Measurements from ENCODE around the gene TCHHL1.

DNA sequence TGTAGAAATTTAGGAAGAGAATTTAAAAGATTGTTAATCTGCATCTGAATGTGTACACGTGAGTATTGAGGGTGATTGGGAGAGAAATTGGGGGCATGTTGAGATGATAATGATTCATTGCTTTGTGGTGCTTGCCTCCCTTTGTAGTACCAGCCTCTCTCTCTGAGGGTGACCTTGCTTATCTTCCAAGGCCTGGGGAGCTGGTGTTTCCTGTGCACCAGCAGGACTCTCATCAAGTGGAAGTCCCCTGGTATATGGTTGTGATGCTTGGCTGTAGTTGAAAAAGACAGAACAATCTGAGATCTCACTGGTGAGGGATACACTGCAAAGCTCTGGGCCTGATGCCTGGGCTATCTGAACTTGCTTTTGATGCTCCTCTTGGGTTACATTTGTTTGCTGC lies 4.0 kb downstream of the TCHHL1 start:
- TF ChIP-seq SMAD4 (CRISPR knock-in tag; IDR thresholded peaks at IDR 0.05) (no peak), NFYB (CRISPR knock-in tag; conservative IDR thresholded peaks at IDR 0.05; ENCODE audit: low read depth) (no peak), MXD4 (CRISPR knock-in tag; IDR thresholded peaks at IDR 0.05; ENCODE audit: borderline replicate concordance) (no peak), SP1 (CRISPR knock-in tag; conservative IDR thresholded peaks at IDR 0.05) (no peak), CREB1 (CRISPR knock-in tag; IDR thresholded peaks at IDR 0.05) (no peak), NR2C2 (CRISPR knock-in tag; IDR thresholded peaks at IDR 0.05) (no peak), ZNF423 (CRISPR knock-in tag; IDR thresholded peaks at IDR 0.05) (no peak), ZNF232 (CRISPR knock-in tag; IDR thresholded peaks at IDR 0.05) (no peak)
- TF ChIP-seq, protein P1, sequence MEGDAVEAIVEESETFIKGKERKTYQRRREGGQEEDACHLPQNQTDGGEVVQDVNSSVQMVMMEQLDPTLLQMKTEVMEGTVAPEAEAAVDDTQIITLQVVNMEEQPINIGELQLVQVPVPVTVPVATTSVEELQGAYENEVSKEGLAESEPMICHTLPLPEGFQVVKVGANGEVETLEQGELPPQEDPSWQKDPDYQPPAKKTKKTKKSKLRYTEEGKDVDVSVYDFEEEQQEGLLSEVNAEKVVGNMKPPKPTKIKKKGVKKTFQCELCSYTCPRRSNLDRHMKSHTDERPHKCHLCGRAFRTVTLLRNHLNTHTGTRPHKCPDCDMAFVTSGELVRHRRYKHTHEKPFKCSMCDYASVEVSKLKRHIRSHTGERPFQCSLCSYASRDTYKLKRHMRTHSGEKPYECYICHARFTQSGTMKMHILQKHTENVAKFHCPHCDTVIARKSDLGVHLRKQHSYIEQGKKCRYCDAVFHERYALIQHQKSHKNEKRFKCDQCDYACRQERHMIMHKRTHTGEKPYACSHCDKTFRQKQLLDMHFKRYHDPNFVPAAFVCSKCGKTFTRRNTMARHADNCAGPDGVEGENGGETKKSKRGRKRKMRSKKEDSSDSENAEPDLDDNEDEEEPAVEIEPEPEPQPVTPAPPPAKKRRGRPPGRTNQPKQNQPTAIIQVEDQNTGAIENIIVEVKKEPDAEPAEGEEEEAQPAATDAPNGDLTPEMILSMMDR (IDR thresholded peaks at IDR 0.05): no peak
- TF ChIP-seq, protein P2, sequence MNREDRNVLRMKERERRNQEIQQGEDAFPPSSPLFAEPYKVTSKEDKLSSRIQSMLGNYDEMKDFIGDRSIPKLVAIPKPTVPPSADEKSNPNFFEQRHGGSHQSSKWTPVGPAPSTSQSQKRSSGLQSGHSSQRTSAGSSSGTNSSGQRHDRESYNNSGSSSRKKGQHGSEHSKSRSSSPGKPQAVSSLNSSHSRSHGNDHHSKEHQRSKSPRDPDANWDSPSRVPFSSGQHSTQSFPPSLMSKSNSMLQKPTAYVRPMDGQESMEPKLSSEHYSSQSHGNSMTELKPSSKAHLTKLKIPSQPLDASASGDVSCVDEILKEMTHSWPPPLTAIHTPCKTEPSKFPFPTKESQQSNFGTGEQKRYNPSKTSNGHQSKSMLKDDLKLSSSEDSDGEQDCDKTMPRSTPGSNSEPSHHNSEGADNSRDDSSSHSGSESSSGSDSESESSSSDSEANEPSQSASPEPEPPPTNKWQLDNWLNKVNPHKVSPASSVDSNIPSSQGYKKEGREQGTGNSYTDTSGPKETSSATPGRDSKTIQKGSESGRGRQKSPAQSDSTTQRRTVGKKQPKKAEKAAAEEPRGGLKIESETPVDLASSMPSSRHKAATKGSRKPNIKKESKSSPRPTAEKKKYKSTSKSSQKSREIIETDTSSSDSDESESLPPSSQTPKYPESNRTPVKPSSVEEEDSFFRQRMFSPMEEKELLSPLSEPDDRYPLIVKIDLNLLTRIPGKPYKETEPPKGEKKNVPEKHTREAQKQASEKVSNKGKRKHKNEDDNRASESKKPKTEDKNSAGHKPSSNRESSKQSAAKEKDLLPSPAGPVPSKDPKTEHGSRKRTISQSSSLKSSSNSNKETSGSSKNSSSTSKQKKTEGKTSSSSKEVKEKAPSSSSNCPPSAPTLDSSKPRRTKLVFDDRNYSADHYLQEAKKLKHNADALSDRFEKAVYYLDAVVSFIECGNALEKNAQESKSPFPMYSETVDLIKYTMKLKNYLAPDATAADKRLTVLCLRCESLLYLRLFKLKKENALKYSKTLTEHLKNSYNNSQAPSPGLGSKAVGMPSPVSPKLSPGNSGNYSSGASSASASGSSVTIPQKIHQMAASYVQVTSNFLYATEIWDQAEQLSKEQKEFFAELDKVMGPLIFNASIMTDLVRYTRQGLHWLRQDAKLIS (CRISPR knock-in tag; IDR thresholded peaks at IDR 0.05; ENCODE audit: borderline replicate concordance): no peak
- TF ChIP-seq, protein P3, sequence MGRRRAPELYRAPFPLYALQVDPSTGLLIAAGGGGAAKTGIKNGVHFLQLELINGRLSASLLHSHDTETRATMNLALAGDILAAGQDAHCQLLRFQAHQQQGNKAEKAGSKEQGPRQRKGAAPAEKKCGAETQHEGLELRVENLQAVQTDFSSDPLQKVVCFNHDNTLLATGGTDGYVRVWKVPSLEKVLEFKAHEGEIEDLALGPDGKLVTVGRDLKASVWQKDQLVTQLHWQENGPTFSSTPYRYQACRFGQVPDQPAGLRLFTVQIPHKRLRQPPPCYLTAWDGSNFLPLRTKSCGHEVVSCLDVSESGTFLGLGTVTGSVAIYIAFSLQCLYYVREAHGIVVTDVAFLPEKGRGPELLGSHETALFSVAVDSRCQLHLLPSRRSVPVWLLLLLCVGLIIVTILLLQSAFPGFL (CRISPR knock-in tag; IDR thresholded peaks at IDR 0.05; ENCODE audit: borderline replicate concordance): no peak
- TF ChIP-seq, protein P4, sequence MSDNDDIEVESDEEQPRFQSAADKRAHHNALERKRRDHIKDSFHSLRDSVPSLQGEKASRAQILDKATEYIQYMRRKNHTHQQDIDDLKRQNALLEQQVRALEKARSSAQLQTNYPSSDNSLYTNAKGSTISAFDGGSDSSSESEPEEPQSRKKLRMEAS (CRISPR knock-in tag; IDR thresholded peaks at IDR 0.05): no peak
- TF ChIP-seq, protein P5, sequence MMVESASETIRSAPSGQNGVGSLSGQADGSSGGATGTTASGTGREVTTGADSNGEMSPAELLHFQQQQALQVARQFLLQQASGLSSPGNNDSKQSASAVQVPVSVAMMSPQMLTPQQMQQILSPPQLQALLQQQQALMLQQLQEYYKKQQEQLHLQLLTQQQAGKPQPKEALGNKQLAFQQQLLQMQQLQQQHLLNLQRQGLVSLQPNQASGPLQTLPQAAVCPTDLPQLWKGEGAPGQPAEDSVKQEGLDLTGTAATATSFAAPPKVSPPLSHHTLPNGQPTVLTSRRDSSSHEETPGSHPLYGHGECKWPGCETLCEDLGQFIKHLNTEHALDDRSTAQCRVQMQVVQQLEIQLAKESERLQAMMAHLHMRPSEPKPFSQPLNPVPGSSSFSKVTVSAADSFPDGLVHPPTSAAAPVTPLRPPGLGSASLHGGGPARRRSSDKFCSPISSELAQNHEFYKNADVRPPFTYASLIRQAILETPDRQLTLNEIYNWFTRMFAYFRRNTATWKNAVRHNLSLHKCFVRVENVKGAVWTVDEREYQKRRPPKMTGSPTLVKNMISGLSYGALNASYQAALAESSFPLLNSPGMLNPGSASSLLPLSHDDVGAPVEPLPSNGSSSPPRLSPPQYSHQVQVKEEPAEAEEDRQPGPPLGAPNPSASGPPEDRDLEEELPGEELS (CRISPR knock-in tag; IDR thresholded peaks at IDR 0.05): no peak
- TF ChIP-seq, protein P6, sequence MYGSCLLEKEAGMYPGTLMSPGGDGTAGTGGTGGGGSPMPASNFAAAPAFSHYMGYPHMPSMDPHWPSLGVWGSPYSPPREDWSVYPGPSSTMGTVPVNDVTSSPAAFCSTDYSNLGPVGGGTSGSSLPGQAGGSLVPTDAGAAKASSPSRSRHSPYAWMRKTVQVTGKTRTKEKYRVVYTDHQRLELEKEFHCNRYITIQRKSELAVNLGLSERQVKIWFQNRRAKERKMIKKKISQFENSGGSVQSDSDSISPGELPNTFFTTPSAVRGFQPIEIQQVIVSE (CRISPR knock-in tag; IDR thresholded peaks at IDR 0.05; ENCODE audit: borderline replicate concordance): no peak

All from WTC11 (cell line).